Measurements from ENCODE around the gene KEAP1. TPM values are rescaled to one million over a fixed set of nuclear protein-coding genes. Genes with fewer than 3 reads are reported as not detected.

The KEAP1 gene
- total and polyA plus RNA-seq, 2 of the 8 experiments (the other 6 are each of a cell fraction or from before 2014, with no cell fraction given) = 80.6 to 106 TPM

DNA sequence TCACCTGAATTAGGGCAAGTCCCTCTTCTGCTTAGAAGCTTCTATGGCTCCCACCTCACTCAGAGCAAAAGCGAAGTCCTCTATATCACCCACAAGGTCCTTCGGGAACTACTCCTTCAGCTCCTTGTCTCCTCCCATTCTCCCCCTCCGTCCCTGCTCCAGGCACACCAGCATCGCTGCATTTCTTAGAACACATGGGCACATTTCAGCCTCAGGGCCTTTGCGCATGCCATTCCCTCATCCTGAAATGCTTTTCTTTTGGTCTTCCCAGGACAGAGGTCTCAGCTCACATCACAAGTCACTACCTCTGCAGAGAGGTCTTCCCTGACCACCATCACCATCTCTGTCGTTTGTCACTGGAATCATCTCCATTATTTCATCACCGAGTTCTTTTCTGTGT lies 10.1 kb upstream of the KEAP1 start:
- no peak overlapping the region for H2AFZ ChIP-seq (ENCODE audit: low read length)
- H3K27ac ChIP-seq (ENCODE audit: low read depth, low read length) = no peak overlapping the region
- H4K20me1 ChIP-seq (replicated peaks in 1 of 2; ENCODE audit: control insufficient read depth in 1 of 2, insufficient read depth in 2 of 2, low read length in 2 of 2) = peaks cover 3 to 8% of the 10 kb centered on the region in 2 experiments
- DNase-seq (ENCODE audit: low read depth in 1 of 2, low spot score in 2 of 2) (no peak), FAIRE-seq (no peak)
- H2BK12ac ChIP-seq (ENCODE audit: low read depth, low read length) = 0 out of 2 replicates have a peak overlapping the region, but pooled peaks have one; percentile 27
- no peak overlapping the region for H3K9ac ChIP-seq (replicated peaks in 1 of 4; ENCODE audit: extremely low read depth in 1 of 4, low read depth in 3 of 4, low read length in 3 of 4)
- no peaks in the 10 kb centered on the region for H3K9me3 ChIP-seq (ENCODE audit: insufficient read depth in 2 of 2, low read depth in 1 of 2, low read length in 1 of 2)
- H3K4me1 ChIP-seq (replicated peaks in 1 of 4; ENCODE audit: control insufficient read depth in 3 of 4, insufficient read depth in 4 of 4, low read length in 3 of 4) = peaks cover 0 to 26% (median 10%) of the 10 kb centered on the region in 4 experiments; a peak in 6 of 7 replicates
- no peak overlapping the region for H3K14ac ChIP-seq (ENCODE audit: insufficient read length)
- no peak overlapping the region for H4K91ac ChIP-seq (replicated peaks; ENCODE audit: insufficient read length, low read length)
- 89% methylated on average over 7 of the region's 7 CpGs; no CpG with 5 or more reads in 1 of the 2 experiments for WGBS, 2 experiments (ENCODE audit: extremely low coverage in 1 of 2, insufficient coverage in 1 of 2, insufficient read length in 1 of 2, insufficient replicate concordance in 2 of 2, low coverage in 1 of 2, low lambda C conversion rate in 2 of 2, missing lambda C conversion rate in 1 of 2)
- no peak overlapping the region for H4K8ac ChIP-seq (ENCODE audit: extremely low read depth, insufficient read depth, low read length)
- H3K23me2 ChIP-seq (ENCODE audit: low read depth, low read length) = peaks cover 28% of the 10 kb centered on the region
- H3K23ac ChIP-seq (ENCODE audit: insufficient read length) = no peak overlapping the region
- no peak overlapping the region for H3K56ac ChIP-seq (replicated peaks; ENCODE audit: insufficient read length, low read depth, low read length)
- no peak overlapping the region for H2BK15ac ChIP-seq (ENCODE audit: low read length)
- H2BK5ac ChIP-seq (ENCODE audit: low read depth, low read length) = no peak overlapping the region
- H3K27me3 ChIP-seq (replicated peaks in 1 of 4; ENCODE audit: control insufficient read depth in 3 of 4, extremely low read depth in 1 of 4, insufficient read depth in 3 of 4, low read length in 3 of 4) = peaks cover 36 to 58% (median 54%) of the 10 kb centered on the region in 4 experiments; a peak in 6 of 7 replicates
- CTCF ChIA-PET (ENCODE audit: partially characterized antibody) = interaction anchor here (1.0 to 6.5 kb wide), 7 partner anchors 13 to 254 kb away, joined by 3 to 55 read pairs (median 5); no protein-coding TSS in a partner anchor
- peak overlapping the region; percentile 34; the same call in 1 of the 2 replicates for H2BK20ac ChIP-seq (ENCODE audit: low read length)
- no peak overlapping the region for H3K18ac ChIP-seq (ENCODE audit: extremely low read depth, low read length)
- no peaks in the 10 kb centered on the region for H3K79me2 ChIP-seq (ENCODE audit: control insufficient read depth in 1 of 2, insufficient read depth in 2 of 2, low read length in 2 of 2)
- H3K4ac ChIP-seq (replicated peaks; ENCODE audit: insufficient read length, low read depth, low read length) = no peak overlapping the region
- peak; percentile 74; the same call in 1 of the 2 replicates for TF ChIP-seq KDM1A (IDR thresholded peaks at IDR 0.05; ENCODE audit: borderline replicate concordance, low read length)
- no peak for TF ChIP-seq TCF12 (IDR thresholded peaks at IDR 0.05; ENCODE audit: low read depth, low read length)
- no peak overlapping the region for H2BK120ac ChIP-seq (replicated peaks; ENCODE audit: low read depth, low read length)
- POLR2A ChIA-PET (ENCODE audit: partially characterized antibody) = interaction anchor here (0.7 to 2.0 kb wide), 4 partner anchors 10 to 39 kb away, joined by 3 to 9 read pairs (median 4); partner anchors contain the start of gene KEAP1
- H3K4me2 ChIP-seq (ENCODE audit: insufficient read depth in 1 of 2, low read depth in 2 of 2, low read length in 2 of 2) = no peak overlapping the region; a peak in 1 of 4 replicates
- H4K5ac ChIP-seq (ENCODE audit: insufficient read length, low read depth, low read length) = no peak overlapping the region
- peak overlapping the region in 1 of 4 experiments; percentile 59; a peak in 1 of 8 replicates for H3K4me3 ChIP-seq (ENCODE audit: extremely low read depth in 1 of 4, insufficient read depth in 2 of 4, low read depth in 3 of 4, low read length in 4 of 4)
- H3K79me1 ChIP-seq (ENCODE audit: low read depth, low read length) = no peaks in the 10 kb centered on the region; the same call in 1 of the 2 replicates
- H2AK5ac ChIP-seq (ENCODE audit: low read depth, low read length) = no peak overlapping the region
- H3K36me3 ChIP-seq (ENCODE audit: control insufficient read depth in 2 of 4, insufficient read depth in 4 of 4, low read length in 3 of 4) = no peaks in the 10 kb centered on the region

All from H1 (cell line).